Measurements from ENCODE around the gene MAVS.

DNA sequence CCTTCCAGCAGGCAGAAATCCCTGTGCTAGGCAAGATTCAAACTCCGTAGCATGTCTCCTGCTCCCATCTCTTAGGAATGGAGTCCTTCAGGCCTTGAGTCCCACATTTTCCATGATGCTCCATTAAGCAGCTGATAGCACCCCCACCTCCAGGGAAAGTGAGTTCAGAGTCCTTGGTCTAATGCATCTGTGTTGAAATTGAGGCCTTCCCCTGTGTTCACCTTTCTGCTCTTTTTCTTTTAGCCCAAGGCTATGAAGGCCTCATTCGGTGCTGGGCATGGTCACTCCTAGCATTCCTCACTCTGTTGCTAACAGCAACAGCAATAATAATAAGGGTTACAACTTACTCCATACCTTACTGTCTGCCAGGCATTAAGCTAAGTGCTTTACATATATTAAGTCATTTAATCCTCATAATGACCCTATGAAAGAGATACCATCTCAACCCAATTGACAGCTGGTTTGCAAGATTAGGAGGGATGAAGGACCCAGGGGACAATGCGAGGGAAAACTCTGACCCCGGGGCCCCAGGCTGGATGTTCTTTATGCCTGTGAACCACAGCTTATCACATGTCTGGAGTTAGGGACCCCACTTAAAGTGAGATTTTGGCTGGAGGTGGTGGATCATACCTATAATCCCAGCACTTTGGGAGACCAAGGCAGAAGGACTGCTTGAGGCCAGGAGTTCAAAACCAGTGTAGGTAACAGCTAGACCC is 25.1 kb downstream of the MAVS start:
- TF ChIP-seq GABPA (IDR thresholded peaks at IDR 0.05; ENCODE audit: low read depth) (no peak), CTCF (IDR thresholded peaks at IDR 0.05; ENCODE audit: insufficient read depth, low read length) (no peak), POLR2AphosphoS5 (IDR thresholded peaks at IDR 0.05; ENCODE audit: low read depth) (no peak)
